ENCODE results near the gene RUFY4. TPM values are rescaled to one million over a fixed set of nuclear protein-coding genes. Genes with fewer than 3 reads are reported as not detected.

RUFY4 gene
- total and polyA plus RNA-seq, 2 donors (not counting 3 experiments of a cell fraction or from before 2014, with no cell fraction given): not detected

DNA sequence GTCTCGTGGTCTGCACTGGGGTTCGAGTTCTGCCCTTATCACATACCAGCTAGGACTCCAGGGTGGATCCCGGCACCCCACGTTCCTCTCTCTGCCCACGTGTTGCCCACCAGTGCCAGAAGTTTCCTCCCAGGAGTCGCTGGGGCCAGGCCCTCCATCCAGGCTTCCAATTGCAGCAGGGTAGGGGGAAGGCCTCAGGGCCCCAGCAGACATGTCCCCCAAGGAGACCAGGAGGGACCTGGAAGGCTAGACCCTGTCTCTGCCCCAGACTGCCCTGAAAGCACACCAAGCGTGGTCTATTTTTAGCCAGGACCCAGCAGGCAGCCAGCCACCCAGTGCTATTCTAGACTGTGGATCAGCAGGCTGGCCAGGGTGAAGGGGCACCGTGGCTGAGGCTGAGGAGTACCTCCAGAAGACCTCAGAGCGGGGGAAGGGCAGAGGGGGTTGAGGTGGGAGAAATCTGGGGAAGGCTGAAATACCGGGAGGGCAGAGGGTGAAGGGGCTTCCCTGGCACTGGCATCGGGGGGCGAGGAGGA lies 47.4 kb upstream of the RUFY4 start:
- no peaks in the 10 kb centered on the region for H4K20me1 ChIP-seq (replicated peaks; ENCODE audit: control insufficient read depth, extremely low read depth, insufficient read depth, low read length)
- POLR2A ChIA-PET: no interaction called here
- H3K9ac ChIP-seq (replicated peaks; ENCODE audit: extremely low read depth, insufficient read depth, low read length): no peak overlapping the region
- BruUV-seq (replicated peaks): no TSS peak
- H3K79me2 ChIP-seq (ENCODE audit: control insufficient read depth, insufficient read depth, low read length): no peaks in the 10 kb centered on the region
- TF ChIP-seq FOS (IDR thresholded peaks at IDR 0.05; ENCODE audit: borderline replicate concordance, insufficient read depth, low read length): no peak
- no peak for TF ChIP-seq POLR2A (IDR thresholded peaks at IDR 0.05; ENCODE audit: low read depth, low read length)
- no peak for TF ChIP-seq MYC (IDR thresholded peaks at IDR 0.05; ENCODE audit: low read depth, low read length)
- no peak for TF ChIP-seq GATA2 (IDR thresholded peaks at IDR 0.05; ENCODE audit: insufficient read depth, insufficient read length, low read depth, low read length)
- TF ChIP-seq, protein P1, sequence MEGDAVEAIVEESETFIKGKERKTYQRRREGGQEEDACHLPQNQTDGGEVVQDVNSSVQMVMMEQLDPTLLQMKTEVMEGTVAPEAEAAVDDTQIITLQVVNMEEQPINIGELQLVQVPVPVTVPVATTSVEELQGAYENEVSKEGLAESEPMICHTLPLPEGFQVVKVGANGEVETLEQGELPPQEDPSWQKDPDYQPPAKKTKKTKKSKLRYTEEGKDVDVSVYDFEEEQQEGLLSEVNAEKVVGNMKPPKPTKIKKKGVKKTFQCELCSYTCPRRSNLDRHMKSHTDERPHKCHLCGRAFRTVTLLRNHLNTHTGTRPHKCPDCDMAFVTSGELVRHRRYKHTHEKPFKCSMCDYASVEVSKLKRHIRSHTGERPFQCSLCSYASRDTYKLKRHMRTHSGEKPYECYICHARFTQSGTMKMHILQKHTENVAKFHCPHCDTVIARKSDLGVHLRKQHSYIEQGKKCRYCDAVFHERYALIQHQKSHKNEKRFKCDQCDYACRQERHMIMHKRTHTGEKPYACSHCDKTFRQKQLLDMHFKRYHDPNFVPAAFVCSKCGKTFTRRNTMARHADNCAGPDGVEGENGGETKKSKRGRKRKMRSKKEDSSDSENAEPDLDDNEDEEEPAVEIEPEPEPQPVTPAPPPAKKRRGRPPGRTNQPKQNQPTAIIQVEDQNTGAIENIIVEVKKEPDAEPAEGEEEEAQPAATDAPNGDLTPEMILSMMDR (IDR thresholded peaks at IDR 0.05; ENCODE audit: extremely low read depth in 1 of 2, insufficient read depth in 1 of 2, low read depth in 1 of 2, low read length in 2 of 2): no peak
- TF ChIP-seq, protein P2, sequence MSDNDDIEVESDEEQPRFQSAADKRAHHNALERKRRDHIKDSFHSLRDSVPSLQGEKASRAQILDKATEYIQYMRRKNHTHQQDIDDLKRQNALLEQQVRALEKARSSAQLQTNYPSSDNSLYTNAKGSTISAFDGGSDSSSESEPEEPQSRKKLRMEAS (IDR thresholded peaks at IDR 0.05; ENCODE audit: insufficient read depth, insufficient read length): no peak
- no peak for TF ChIP-seq JUN (IDR thresholded peaks at IDR 0.05; ENCODE audit: borderline replicate concordance, insufficient read depth, insufficient read length, low read depth)
- no peak for TF ChIP-seq POLR2AphosphoS5 (IDR thresholded peaks at IDR 0.05; ENCODE audit: insufficient read depth, low read depth, low read length)
- H3K9me3 ChIP-seq (replicated peaks; ENCODE audit: control insufficient read depth, insufficient read depth, low read length): no peaks in the 10 kb centered on the region
- dilution Hi-C loops (cut with MboI; ENCODE audit: extremely low pct_ligation_motif_present, low sequenced_read_pairs) (no loop called here), intact Hi-C loops (cut with micrococcal nuclease) (no loop called here)
- H3K27ac ChIP-seq (ENCODE audit: insufficient read depth, low read depth, low read length): no peak overlapping the region
- DNase-seq (ENCODE audit: low read depth, low spot score): no peak
- CTCF ChIA-PET: interaction anchor here (1.2 kb wide), 1 partner anchor 236 kb away, joined by 4 read pairs; no protein-coding TSS in a partner anchor
- no peak for FAIRE-seq
- H3K4me3 ChIP-seq (replicated peaks in 1 of 3; ENCODE audit: insufficient read depth in 1 of 3, low read depth in 1 of 3, low read length in 3 of 3): no peak overlapping the region
- H3K4me2 ChIP-seq (ENCODE audit: insufficient read depth, low read length): no peak overlapping the region
- H2AFZ ChIP-seq (ENCODE audit: low read depth, low read length): no peak overlapping the region
- no peaks in the 10 kb centered on the region for H3K4me1 ChIP-seq (ENCODE audit: control insufficient read depth, extremely low read depth, insufficient read depth, low read length)
- H3K36me3 ChIP-seq (ENCODE audit: control insufficient read depth in 2 of 2, extremely low read depth in 1 of 2, insufficient read depth in 2 of 2, low read length in 2 of 2): no peaks in the 10 kb centered on the region
- no peaks in the 10 kb centered on the region for H3K9me1 ChIP-seq (replicated peaks; ENCODE audit: control insufficient read depth, extremely low read depth, insufficient read depth, low read length)
- H3K27me3 ChIP-seq (ENCODE audit: control insufficient read depth in 2 of 2, insufficient read depth in 2 of 2, low read length in 2 of 2): no peaks in the 10 kb centered on the region

Measured in endothelial cell of umbilical vein (primary cell).